ENCODE results near the gene ATIC.

GRCh38 chr2:215375467-215375830 lies 63.6 kb downstream of the ATIC start:
- TF ChIP-seq, protein P1, sequence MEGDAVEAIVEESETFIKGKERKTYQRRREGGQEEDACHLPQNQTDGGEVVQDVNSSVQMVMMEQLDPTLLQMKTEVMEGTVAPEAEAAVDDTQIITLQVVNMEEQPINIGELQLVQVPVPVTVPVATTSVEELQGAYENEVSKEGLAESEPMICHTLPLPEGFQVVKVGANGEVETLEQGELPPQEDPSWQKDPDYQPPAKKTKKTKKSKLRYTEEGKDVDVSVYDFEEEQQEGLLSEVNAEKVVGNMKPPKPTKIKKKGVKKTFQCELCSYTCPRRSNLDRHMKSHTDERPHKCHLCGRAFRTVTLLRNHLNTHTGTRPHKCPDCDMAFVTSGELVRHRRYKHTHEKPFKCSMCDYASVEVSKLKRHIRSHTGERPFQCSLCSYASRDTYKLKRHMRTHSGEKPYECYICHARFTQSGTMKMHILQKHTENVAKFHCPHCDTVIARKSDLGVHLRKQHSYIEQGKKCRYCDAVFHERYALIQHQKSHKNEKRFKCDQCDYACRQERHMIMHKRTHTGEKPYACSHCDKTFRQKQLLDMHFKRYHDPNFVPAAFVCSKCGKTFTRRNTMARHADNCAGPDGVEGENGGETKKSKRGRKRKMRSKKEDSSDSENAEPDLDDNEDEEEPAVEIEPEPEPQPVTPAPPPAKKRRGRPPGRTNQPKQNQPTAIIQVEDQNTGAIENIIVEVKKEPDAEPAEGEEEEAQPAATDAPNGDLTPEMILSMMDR (IDR thresholded peaks at IDR 0.05) = no peak
- TF ChIP-seq POLR2A (IDR thresholded peaks at IDR 0.05) = no peak

Data from ovary (tissue), 3 donors.